Neutrophil (primary cell): Measurements from ENCODE around the gene SLC9A3.

Experiments used
- H3K27ac ChIP-seq: fragments of 200-600 bp; sonication (generic); 2 replicates; pipeline ENCODE4 v1.5.1; 2016; ENCODE audit warnings: mild to moderate bottlenecking, moderate library complexity
- H3K27me3 ChIP-seq: fragments of 200-600 bp; sonication (generic); 2 replicates; pipeline ENCODE4 v1.6.0; 2016; ENCODE audit warnings: mild to moderate bottlenecking
- H3K36me3 ChIP-seq: fragments of 200-600 bp; sonication (generic); 2 replicates; pipeline ENCODE4 v1.5.1; 2017
- H3K4me1 ChIP-seq, 2 experiments: fragments of 200-600 bp in 1 of 2; sonication (generic) in 1 of 2; 1 replicate in 1 of 2; 2 replicates in 1 of 2; pipeline versions ENCODE4 v1.5.1 to v1.6.1; 2013 to 2016; ENCODE audit warnings: low read depth in 1 of 2, low read length in 1 of 2, mild to moderate bottlenecking in 1 of 2, moderate library complexity in 1 of 2; ENCODE audit not compliant: control insufficient read depth in 1 of 2, insufficient read depth in 1 of 2
- H3K4me3 ChIP-seq, 2 experiments: fragments of 200-600 bp in 1 of 2; sonication (generic) in 1 of 2; 1 replicate in 1 of 2; 2 replicates in 1 of 2; pipeline ENCODE4 v1.5.1; 2013 to 2016; ENCODE audit warnings: low read depth in 1 of 2, low read length in 1 of 2, mild to moderate bottlenecking in 1 of 2, moderate library complexity in 1 of 2
- H3K9me3 ChIP-seq: fragments of 200-600 bp; sonication (generic); 2 replicates; pipeline ENCODE4 v1.5.1; 2016
- CTCF ChIP-seq: fragments of 200-600 bp; sonication (generic); IDR thresholded peaks from 2 replicates; pipeline ENCODE4 v1.5.1; 2016; ENCODE audit warnings: antibody characterized with exemption

The SLC9A3 gene

GRCh38 chr5:478369-478981, 45.8 kb downstream of the SLC9A3 start:
- Histone ChIP-seq H3K27ac (no peak overlapping the region), H3K4me1 (peaks cover 9 to 12% of the 10 kb centered on the region in 2 experiments), H3K36me3 (no peaks in the 10 kb centered on the region), H3K27me3 (peaks cover 92% of the 10 kb centered on the region), H3K9me3 (no peaks in the 10 kb centered on the region), H3K4me3 (no peak overlapping the region)
- TF ChIP-seq CTCF: no peak

- peaks cover 88% of the 10 kb centered on the region for H3K27me3 ChIP-seq
- no peak overlapping the region for H3K27ac ChIP-seq
- H3K9me3 ChIP-seq: no peaks in the 10 kb centered on the region
- no peaks in the 10 kb centered on the region for H3K36me3 ChIP-seq
- no peak for TF ChIP-seq CTCF
- H3K4me3 ChIP-seq: no peak overlapping the region
- H3K4me1 ChIP-seq: peaks cover 10 to 14% of the 10 kb centered on the region in 2 experiments
These were observed 46.4 kb downstream of the SLC9A3 start for GRCh38 chr5:477871-478270.

- Histone ChIP-seq H3K4me3 (no peak overlapping the region), H3K9me3 (no peaks in the 10 kb centered on the region), H3K36me3 (no peaks in the 10 kb centered on the region), H3K4me1 (peaks cover 14 to 18% of the 10 kb centered on the region in 2 experiments), H3K27me3 (peaks cover 81% of the 10 kb centered on the region), H3K27ac (no peak overlapping the region)
- TF ChIP-seq CTCF: no peak
These were observed 47.0 kb downstream of the SLC9A3 start for GRCh38 chr5:477247-477646.

GRCh38 chr5:476814-477175, 47.5 kb downstream of the SLC9A3 start:
- no peaks in the 10 kb centered on the region for H3K9me3 ChIP-seq
- no peaks in the 10 kb centered on the region for H3K36me3 ChIP-seq
- no peak overlapping the region for H3K4me3 ChIP-seq
- no peak overlapping the region for H3K27ac ChIP-seq
- peaks cover 19 to 23% of the 10 kb centered on the region in 2 experiments for H3K4me1 ChIP-seq
- no peak for TF ChIP-seq CTCF
- peaks cover 77% of the 10 kb centered on the region for H3K27me3 ChIP-seq

GRCh38 chr5:476102-476813, 48.0 kb downstream of the SLC9A3 start:
- Histone ChIP-seq H3K27me3 (peaks cover 76% of the 10 kb centered on the region), H3K4me1 (peaks cover 19 to 24% of the 10 kb centered on the region in 2 experiments), H3K36me3 (peaks cover 2% of the 10 kb centered on the region), H3K27ac (no peak overlapping the region), H3K9me3 (no peaks in the 10 kb centered on the region), H3K4me3 (no peak overlapping the region)
- no peak for TF ChIP-seq CTCF
